Nucleus accumbens (tissue), 56 donors: ENCODE data around the gene DTL.

Experiments
- DNase-seq, 56 donors: peaks; one replicate each; lab custom pipeline; 2025; lab: John Stamatoyannopoulos, UW

DTL gene

DNA sequence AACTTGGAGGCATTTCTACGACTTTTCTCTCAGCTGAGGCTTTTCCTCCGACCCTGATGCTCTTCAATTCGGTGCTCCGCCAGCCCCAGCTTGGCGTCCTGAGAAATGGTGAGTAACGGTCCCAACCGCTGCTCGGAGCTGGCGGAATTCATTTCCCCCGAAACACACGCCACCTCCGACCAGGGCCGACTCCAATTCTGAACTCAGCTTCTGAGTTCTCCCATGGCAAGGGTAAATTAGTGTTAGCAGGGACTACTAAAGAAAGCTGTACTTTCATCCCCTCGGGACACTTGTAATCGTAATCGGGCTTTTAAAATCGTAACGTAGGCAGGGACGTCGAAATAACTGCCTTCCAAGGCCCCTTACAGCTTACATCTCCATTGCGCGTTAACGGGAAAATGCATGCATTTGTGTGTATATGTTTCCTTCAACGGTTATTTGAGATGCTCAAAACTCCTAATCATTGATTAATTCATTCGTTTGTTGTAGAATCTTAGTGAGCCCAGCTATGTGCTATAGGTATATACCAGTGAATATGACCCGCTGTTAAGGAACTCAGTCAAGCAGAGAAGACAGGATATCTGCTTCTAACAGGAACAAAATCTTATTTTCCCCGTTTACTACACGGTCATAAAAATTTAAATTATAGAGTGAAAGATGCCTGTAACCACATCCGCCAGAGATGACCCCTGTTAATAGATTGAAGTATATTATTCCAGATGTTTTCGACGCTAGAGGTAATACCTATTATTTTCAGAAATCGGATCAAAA lies 472 bp downstream of the DTL start:
- no peak for DNase-seq

DNA sequence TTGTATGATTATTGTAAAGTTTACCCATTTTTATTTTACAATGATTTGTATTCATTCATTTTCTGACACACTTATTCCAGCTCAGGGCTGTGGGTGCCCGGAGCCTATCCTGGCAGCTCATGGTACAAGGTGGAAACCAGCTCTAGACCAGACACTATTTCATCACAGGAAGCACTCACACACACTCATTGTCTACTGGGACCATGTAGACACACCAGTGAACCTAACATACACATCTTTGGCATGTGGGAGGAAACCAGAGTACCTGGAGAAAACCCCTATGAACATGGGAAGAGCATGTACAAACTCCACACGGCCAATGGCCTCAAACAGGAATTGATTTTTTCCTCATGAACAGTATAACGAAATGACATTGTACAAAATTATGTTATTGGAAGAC lies 2.4 kb downstream of the DTL start:
- no peak for DNase-seq

DNA sequence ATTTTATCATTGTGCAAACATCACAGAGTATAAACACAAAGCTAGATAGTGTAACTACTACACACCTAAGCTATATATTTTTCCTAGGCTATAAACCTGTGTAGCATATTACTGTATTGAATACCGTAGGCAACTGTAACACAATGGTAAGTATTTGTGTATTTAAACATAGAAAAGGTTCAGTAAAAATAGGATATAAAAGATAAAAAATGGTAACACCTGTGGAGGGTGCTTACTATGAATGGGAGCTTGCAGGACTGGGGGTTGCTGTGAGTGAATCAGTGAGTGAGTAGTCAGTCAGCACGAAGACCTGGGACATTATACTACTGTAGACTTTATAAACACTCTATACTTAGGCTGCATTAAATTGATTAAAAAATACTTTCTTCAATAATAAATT lies 4.1 kb downstream of the DTL start:
- no peak for DNase-seq

DNA sequence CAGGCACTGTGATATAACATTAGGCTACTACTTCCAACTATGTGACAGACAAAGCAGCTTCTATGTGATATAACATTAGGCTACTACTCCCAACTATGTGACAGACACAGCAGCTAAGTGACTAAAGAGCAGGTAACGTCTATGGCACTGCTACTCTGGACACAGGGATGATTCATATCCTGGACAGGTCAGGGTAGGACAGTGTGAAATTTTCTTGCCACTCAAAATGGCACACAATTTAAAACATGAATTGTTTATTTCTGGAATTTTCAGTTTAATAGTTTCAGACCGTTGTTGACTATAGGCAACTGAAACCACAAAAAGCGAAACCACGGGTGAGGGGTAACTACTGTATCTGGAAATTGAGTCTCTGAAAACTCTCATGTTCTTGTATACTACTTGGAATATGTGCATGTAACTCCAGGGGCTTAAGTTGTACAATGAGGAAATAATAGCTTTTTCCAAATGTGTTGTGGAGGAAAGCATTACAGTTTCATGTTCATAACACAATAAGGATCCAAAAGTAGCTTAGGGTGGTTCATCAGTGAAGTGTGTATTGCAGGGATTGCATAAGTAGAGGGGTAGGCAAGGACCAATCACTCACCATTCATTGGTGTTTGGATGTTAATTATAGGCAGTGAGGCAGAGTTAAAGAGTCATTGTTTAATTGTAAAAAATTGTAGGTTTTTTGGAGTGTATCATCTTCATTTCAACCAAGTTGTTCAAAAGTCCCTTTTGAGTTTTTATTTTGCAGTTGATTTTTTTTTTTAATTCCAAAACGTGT lies 5.3 kb downstream of the DTL start:
- no peak for DNase-seq

DNA sequence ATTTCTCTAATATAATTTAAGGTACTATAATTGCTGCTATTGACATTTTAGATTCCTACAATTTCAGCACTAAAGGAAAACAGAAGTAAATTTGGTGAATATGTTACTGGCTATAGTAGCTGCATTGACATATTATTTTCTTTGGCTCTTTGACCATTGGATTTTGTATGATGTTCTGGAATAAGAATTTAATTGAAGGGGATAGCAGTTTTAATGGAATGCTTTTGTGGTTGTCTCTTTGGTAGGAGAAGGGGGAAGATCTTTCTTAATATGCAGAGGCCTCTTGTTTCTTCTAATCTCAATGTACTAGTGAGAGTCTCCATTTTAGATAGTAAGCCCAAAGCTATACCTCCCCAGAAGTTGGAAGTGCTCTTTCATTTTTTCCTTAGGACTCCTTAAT lies 6.9 kb downstream of the DTL start:
- DNase-seq, result no peak

DNA sequence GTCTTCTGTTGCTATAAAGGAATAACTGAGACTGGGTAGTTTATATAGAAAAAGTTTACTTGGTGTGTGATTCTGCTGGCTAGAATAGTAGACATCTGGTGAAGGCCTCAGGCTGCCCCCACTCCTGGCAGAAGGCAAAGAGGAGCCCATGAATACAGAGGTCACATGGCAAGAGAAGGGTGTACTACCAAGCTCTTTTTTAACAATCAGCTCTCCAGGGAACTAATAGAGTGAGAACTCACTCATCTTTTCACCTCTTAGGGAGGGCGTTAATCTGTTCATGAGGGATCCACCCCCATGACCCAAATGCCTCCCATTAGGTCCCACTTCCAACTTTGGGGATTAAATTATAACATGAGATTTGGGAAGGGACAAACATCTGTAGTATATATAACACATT lies 9.3 kb downstream of the DTL start:
- DNase-seq, result no peak

DNA sequence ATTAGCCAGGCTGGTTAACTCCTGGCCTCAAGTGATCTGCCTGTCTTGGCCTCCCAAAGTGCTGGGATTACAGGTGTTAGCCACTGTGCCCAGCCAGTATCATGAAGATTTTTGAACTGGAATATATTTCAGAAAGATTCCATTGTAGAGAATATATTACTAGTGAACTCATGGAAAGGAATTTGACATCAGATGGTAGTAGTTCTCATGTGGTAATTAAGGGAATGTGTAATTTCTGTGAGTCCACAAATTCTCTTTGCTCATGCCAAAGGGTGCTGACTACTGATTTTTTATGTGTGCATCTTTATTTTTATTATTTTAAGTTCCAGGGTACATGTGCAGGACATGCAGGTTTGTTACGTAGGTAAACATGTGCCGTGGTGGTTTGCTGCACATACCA lies 10.4 kb downstream of the DTL start:
- no peak for DNase-seq

DNA sequence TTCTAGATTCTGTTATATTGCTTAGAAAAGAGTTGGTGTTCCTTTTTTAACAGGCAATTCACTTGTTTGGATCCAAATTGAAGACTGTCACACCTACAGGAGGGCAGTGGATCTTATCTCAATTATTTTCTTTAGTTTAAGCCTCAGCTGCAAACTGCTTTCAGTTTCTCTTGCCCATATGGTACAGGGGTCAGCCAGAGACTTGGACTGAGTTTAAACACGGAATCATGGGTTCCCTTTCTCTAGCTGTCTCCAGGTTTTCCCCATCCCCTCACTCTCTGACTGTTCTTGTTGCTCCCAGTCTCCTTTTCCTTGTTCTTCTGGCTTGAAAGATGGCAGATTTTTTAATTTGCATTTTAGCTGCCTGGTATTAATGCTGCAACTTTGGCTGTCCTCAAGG lies 18.4 kb downstream of the DTL start:
- DNase-seq, result no peak

DNA sequence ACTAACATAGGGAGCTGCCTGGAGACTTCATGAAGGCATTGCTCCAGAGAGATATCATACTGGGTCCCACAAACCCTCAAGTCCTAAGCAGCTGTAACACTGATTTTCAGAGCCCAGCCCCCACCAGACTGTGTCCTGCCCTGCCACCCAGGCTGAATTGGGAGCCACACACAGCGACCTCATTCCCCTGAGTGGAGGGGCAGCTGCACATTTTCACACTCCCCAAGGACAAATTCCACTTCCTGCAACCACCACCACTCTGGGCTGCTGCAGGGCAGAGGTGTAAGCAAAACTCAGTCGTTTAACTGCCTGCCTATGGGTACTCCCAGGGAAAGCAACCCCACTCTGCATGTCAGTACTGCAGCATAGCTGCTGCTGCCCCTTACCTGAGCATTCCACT lies 19.8 kb downstream of the DTL start:
- no peak for DNase-seq

DNA sequence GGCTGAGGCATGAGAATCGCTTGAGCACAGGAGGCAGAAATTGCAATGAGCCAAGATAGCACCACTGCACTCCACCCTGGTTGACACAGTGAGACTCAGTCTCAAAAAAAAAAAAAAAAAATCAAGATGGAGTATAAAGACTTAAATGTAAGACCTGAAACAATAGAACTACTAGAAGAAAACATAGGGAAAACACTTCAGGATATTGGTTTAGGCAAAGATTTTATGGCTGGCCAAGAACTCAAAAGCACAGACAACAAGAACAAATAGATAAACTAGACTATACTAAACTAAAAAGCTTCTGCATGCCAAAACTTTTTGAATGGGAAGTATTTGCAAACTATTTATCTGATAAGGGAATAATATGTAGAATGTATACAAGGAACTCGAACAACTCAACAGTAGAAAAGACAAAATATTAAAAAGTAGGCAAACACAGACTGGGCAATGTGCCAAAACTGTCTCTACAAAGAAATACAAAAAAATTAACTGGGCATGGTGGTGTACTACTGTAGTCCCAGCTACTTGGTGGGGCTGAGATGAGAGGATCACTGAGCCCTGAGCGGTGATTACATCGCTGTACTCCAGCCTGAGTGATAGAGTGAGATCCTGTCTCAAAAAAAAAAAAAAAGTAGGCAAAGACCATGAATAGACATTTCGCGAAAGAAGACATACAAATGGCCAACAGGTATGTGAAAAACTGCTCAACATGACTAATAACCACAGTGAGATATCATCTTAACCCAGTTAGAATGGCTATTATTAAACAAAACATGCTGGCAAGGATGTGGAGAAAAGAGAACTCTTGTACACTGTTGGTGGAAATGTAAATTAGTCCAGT lies 25.3 kb downstream of the DTL start:
- no peak for DNase-seq

DNA sequence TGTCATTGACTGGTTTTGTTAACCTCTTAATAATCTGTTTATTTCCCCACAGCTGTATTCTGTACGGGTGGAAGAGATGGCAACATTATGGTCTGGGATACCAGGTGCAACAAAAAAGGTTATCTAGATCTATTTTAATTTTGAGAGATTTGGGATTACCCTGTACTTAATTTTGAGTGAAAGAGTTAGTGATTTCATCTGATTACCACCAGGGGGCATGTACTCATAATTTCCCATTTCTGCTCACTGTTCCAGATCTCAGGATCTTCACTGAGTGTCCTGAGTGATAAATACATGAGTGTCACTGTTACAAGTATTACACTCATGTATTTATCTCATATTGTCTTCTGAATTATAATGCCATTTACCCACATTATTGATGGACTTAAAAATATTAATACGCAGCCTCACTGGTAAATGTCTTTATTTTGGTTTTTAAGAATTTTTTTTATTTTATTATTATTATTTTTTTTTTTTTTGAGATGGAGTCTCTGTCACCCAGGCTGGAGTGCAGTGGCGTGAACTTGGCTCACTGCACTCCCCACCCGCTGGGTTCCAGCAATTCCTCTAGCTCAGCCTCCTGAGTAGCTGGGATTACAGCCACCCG lies 27.4 kb downstream of the DTL start:
- no peak for DNase-seq

DNA sequence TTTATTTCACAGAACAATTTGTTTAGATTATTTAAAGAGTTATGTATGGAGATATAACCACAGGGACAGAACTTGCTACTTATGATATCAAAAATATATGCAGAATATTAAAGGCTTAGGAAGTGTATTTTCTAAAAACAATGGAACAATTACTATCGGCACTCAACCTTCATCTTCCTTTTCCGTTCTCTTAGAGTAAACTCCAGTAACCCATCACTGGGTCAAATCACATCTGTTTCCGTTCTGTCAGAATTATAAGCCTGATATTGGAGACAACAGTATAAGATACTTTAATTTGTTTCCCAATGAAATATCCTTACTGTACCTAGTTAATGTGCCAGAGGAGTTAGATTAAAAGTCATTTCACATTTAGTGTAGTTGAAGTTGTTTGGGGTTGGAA lies 32.2 kb downstream of the DTL start:
- no peak for DNase-seq

DNA sequence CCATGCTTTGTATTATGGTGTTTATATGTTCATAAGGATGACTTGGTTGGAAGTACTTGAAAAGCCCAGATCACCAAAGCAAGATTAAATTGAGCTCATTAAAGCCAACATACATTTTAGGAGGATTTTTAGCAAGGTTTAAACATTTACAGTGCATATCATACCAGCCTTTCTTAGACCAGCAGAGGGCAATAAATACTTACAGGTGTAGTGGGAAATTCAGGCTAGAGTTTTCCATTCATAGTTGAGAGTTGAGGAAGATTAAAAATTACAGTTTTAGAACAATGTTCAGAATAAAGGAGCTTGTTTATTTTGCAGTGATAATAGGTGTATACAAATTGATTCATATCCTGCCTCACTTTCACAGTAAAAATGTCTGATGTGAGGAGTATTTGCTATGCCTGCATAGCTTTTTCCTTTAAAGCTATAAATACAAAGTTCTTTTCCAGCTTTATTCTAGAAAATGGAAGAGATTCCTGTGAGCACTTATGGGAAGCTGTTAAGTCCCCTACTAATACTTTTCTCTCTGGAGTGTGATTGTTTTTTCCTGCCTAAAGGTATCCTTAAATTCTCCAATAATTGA lies 35.3 kb downstream of the DTL start:
- no peak for DNase-seq

DNA sequence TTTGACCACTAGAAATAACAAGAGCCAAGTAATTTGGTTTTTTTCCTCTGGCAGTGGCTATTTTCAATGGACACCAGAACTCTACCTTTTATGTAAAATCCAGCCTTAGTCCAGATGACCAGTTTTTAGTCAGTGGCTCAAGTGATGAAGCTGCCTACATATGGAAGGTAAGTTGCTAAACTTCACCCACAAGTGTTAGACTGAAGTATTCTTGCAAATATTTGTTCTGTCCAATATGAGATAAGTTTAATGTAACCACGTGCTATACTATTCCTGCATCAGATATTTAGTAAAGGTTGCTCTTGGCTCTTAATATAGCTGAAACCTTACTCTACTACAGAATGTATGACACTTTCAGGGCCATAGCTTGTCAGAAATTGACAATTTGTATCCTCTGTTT lies 36.5 kb downstream of the DTL start:
- DNase-seq, result no peak

DNA sequence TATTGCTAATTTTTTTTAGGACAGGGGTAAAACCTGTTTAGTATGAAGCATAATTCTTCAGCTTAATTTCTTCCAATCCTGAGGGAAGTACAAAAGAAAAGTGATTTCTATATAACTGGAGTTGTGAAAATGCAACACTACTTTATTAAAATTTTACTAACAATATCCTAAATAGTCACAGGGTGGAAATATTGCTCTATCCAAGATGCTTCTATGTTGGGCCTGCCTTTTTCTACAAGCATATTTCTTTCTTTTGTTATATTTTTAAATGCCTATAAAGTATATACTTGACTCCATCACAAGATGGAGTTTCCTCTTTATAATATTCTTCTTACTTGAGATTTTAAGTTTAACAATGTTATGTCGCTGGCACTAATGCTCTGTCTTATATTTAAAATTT lies 37.9 kb downstream of the DTL start:
- no peak for DNase-seq

DNA sequence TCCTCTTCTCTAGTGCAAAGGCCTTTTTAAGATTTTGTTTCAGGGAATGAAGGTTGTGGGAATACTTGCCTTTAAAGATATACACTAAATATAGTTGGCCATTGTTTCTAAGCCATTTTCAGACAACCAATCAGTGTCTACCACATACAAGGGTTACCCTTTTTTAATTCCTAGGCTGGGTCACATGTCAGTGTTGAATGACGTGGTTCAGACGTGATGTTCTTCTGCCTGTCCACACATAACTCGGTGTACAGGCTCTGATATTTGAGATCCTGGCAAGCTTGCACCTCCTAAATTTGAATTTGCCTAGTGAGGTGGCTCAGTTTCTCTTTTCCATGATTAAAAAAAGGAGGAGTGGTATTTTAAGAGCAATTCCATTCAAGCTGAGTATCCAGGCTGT lies 38.8 kb downstream of the DTL start:
- no peak for DNase-seq

DNA sequence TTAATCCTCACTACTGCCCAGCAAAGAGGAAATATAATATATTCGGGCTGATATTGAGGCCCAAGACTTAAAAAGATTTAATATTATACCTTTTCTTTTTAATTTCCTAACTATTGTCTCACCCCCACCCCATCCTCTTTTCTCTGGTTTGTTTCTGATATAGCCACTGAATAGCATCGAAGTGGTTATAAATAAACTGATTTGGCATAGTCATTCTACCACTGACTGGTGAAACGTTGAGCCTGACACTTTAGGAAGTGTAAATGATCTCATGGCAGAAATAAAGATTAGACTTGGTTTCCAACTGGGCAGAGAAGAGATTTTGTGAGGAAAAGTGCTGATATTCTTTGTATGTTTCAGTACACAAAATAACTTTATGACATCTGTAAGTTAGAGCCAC lies 39.3 kb downstream of the DTL start:
- DNase-seq, result no peak

DNA sequence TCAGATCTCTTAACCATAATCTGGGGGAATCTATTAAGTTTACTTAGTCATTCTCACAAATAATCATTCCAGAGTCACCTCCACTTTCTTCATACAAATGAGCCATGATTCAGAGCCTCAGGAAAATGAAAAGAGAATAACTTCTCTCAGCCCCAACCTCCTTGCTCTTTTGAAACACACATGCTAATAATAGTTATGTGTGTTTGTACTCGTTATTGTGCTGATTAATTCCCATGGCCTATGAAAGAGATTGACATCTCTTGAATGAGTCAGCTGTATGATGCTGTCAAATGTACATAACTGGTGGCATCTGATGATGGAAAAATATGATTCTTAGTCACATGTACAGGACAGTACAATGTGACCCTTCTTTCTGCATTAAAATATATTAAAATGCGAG lies 41.5 kb downstream of the DTL start:
- peak in 1 of 56 donors; percentile 9 for DNase-seq

DNA sequence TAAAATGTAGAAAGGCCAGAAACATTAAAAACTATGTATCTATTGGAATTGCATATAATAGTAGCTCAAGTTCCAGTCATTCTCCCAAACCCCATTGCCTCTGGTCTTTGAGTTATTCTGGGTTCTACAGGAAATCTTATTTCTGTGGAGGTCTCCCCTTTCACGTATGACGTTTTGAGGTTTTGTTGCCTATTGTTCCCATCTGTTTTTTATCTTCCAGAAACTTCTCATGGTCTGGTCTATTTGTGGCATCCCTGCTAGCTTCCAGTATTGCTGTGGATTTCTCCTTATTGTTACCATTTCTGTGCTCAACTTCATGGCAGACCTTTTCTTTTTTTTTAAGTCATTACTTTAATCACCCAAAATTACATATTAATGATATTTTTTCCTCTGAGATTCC lies 43.3 kb downstream of the DTL start:
- DNase-seq, result no peak

DNA sequence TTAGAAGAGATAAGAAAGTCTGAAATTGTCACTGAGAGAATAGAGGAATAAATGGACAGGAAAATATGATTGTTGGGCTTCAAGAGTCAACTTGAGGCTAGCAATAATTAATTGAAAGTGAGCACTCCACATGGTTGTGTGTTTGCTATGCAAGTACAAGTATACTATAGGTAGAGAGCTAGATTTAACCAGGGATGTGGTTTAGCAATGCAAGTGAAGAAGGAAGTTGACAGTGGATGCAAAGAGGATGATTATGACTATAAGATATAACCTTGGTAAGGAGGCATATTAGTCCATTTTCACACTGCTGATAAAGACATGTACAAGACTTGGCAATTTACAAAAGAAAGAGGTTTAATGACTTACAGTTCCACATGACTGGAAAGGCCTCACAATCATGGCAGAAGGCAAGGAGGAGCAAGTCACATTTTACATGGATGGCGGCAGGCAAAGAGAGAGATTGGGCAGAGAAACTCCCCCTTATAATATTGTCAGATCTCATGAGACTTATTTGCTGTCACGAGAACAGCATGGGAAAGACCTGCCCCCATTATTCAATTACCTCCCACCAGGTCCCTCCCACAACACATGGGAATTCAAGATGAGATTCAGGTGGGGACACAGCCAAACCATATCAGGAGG lies 47.3 kb downstream of the DTL start:
- no peak for DNase-seq
